Prostate gland (tissue), 2 donors: ENCODE results near the gene HCFC2. TPM values are rescaled to one million over a fixed set of nuclear protein-coding genes. Genes with fewer than 3 reads are reported as not detected.

Experiments used
- DNase-seq: peaks from one replicate; pipeline ENCODE4 v3.0.0-alpha.2; 2019; ENCODE audit warnings: low spot score
- H3K27ac ChIP-seq, 2 donors: fragments of 200-600 bp; sonication (generic); 2 replicates each; pipeline ENCODE4 v1.5.1; 2017 to 2019
- H3K27me3 ChIP-seq: fragments of 200-600 bp; sonication (generic); replicated peaks from 2 replicates; pipeline ENCODE4 v1.5.1; 2019; ENCODE audit not compliant: insufficient read depth
- H3K36me3 ChIP-seq, 2 donors: fragments of 200-600 bp; sonication (generic); 1 replicate in 1 of 2; 2 replicates in 1 of 2; pipeline versions ENCODE4 v1.5.1 to v1.8.1; 2017 to 2019
- H3K4me1 ChIP-seq: fragments of 200-600 bp; sonication (generic); replicated peaks from 2 replicates; pipeline ENCODE4 v1.5.1; 2019
- H3K4me3 ChIP-seq, 2 donors: fragments of 200-600 bp; sonication (generic); 2 replicates each; pipeline ENCODE4 v1.5.1; 2017 to 2019
- H3K9me3 ChIP-seq: fragments of 200-600 bp; sonication (generic); 2 replicates; pipeline ENCODE4 v1.5.1; 2017
- CTCF ChIP-seq, 4 experiments: fragments of 200-600 bp in 2 of 4; fragments of 450-650 bp in 2 of 4; sonication (generic) in 2 of 4; IDR thresholded peaks; 1 replicate in 3 of 4; 2 replicates in 1 of 4; pipeline ENCODE4 v1.5.1; 2016 to 2019; ENCODE audit warnings: antibody characterized with exemption in 4 of 4, mild to moderate bottlenecking in 2 of 4, moderate library complexity in 2 of 4
- POLR2A ChIP-seq: fragments of 450-650 bp; IDR thresholded peaks from one replicate; pipeline ENCODE4 v1.6.1; 2016; ENCODE audit warnings: antibody characterized with exemption, mild to moderate bottlenecking
- POLR2AphosphoS5 ChIP-seq: sonication (generic); formaldehyde crosslinking; IDR thresholded peaks from one replicate; pipeline ENCODE4 v1.6.1; 2017; ENCODE audit warnings: antibody characterized with exemption
- whole genome bisulfite sequencing: methylation state at CpG from one replicate; pipeline ENCODE4 v1.1.5; 2018; 5-methylcytosine and 5-hydroxymethylcytosine counted together
- intact Hi-C: fragments of 100-400 bp; cut with DNase I; formaldehyde crosslinking; loops from one replicate; pipeline ENCODE4 v1.14.2; 2022
- total RNA-seq, 2 donors: library from RNA; depleted of rRNA; stranded (reverse); fragments of >200 nt; gene quantifications; one replicate each; pipeline ENCODE4 v1.1.0, GENCODE V29; 2016

The HCFC2 gene
- total RNA-seq, 2 donors from 2014 or later, result 18.3 to 18.6 TPM

DNA sequence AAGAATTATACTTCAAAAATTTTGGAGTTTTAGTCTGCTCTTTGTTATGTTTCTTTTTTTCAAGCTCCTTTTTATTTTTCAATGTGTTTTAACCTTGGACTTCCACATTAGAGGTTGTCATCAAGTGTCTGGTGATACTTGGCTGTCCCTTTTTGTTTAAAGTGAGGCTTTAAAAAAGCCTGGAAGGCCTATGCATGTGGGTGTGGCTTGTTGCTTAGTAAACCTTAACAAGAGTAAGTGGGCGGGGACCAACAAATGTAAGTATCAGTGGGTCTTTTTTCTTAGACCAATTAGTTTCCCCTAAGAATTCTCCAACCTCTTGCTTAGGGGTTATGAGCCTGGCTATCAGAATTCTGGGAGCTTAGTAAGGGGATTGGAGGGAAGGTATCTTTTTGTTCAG, 26.4 kb downstream of the HCFC2 start:
- Histone ChIP-seq H3K36me3 (no peaks in the 10 kb centered on the region), H3K4me3 (no peak overlapping the region), H3K27me3 (no peaks in the 10 kb centered on the region), H3K4me1 (no peaks in the 10 kb centered on the region), H3K9me3 (no peaks in the 10 kb centered on the region), H3K27ac (no peak overlapping the region)
- intact Hi-C loops, result no loop called here
- TF ChIP-seq CTCF (IDR thresholded peaks at IDR 0.05), result no peak
- TF ChIP-seq POLR2A, result no peak
- TF ChIP-seq POLR2AphosphoS5, result peak; percentile 67
- DNase-seq, result peak; percentile 43
- WGBS, result 75% methylated on average over 1 of the region's 1 CpG

DNA sequence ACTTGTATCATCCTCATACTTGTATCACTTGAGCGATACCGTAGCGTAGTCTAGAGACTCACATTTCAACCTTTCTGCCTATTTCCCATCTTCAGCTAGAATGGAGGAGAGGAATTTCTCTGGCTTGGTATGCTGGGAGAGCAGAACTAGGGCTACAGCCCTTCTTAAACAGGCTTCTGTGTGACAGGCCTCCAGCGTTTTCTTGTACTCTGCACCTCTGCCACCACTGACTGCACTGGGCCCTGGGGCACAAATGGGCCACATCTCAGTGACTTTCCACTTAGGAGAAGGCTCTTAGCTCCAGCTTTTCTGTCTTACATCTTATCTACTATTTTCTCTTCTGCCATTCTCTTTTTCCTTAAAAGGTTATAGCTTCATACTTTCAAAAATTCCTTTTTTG, 26.8 kb downstream of the HCFC2 start:
- TF ChIP-seq POLR2A (no peak), CTCF (IDR thresholded peaks at IDR 0.05) (no peak), POLR2AphosphoS5 (no peak)
- Histone ChIP-seq H3K27ac (no peak overlapping the region), H3K4me1 (no peaks in the 10 kb centered on the region), H3K27me3 (no peaks in the 10 kb centered on the region), H3K4me3 (no peak overlapping the region), H3K36me3 (no peaks in the 10 kb centered on the region), H3K9me3 (no peaks in the 10 kb centered on the region)
- intact Hi-C loops, result no loop called here
- WGBS, result 88% methylated on average over 4 of the region's 4 CpGs
- no peak for DNase-seq

DNA sequence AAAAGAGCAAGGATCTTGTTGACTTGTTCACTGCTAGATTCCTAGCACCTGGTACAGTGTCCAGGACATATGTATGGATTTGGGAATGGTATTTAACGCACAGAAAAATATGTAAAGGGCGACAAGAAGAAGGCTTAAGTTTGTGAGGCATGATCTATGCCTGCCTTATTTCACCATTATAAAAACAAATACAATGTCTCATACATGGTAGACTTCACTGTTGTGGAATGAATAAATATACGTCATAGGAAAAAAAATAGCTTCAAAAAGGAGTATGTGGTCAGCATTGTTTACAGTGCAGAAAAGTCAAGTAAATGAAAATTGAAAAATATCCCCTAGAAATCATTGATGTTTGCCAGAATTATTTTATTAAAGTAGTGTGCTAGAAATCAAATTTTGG, 30.0 kb downstream of the HCFC2 start:
- WGBS, result 96% methylated on average over 3 of the region's 3 CpGs
- no peak for TF ChIP-seq POLR2A
- no peak for TF ChIP-seq CTCF (IDR thresholded peaks at IDR 0.05)
- TF ChIP-seq POLR2AphosphoS5, result no peak
- intact Hi-C loops, result no loop called here
- no peak overlapping the region for H3K4me3 ChIP-seq
- no peaks in the 10 kb centered on the region for H3K4me1 ChIP-seq
- no peaks in the 10 kb centered on the region for H3K36me3 ChIP-seq
- no peak overlapping the region for H3K27ac ChIP-seq
- no peaks in the 10 kb centered on the region for H3K9me3 ChIP-seq
- no peaks in the 10 kb centered on the region for H3K27me3 ChIP-seq
- DNase-seq, result no peak

DNA sequence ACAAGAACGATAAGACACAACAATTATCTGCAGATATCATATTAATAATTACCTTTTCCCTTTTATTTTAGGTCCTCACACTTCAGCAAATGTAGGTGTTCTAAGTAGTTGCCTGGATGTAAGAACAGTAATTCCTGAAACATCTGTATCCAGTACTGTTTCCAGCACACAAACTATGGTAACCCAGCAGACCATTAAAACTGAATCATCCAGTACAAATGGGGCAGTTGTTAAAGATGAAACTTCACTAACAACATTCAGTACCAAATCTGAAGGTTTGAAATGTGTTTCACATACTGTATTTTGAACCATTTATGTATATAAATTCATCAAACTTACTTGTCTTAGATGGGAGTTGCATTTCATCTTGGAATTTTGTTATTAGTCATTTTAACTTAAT, 31.0 kb downstream of the HCFC2 start:
- H3K27me3 ChIP-seq, result no peaks in the 10 kb centered on the region
- DNase-seq, result no peak
- no peaks in the 10 kb centered on the region for H3K4me1 ChIP-seq
- no peak for TF ChIP-seq POLR2AphosphoS5
- TF ChIP-seq CTCF (IDR thresholded peaks at IDR 0.05), result no peak
- TF ChIP-seq POLR2A, result no peak
- H3K9me3 ChIP-seq, result no peaks in the 10 kb centered on the region
- intact Hi-C loops, result no loop called here
- H3K36me3 ChIP-seq, result no peaks in the 10 kb centered on the region
- no peak overlapping the region for H3K27ac ChIP-seq
- no peak overlapping the region for H3K4me3 ChIP-seq
- 90% methylated on average over 1 of the region's 1 CpG for WGBS

DNA sequence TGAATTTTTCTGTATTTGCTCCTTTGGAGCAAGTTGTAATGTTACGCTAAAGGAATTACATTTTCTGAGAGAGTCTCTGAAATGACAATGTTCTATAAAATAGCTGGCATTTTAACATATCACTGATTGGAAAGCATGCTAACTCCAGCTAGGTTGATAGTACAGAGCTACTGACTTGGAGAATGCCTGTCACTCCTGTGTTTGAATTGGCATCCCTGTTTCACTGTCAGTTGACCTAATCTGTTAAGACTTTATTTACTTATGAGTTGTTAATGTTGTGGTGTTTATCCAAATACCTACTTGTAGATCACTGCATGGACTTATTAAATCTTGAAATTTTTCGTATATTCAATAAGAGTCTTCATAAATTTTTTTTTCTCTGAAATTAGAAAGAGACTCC, 33.6 kb downstream of the HCFC2 start:
- DNase-seq, result no peak
- no peaks in the 10 kb centered on the region for H3K36me3 ChIP-seq
- no peaks in the 10 kb centered on the region for H3K27me3 ChIP-seq
- no peaks in the 10 kb centered on the region for H3K4me1 ChIP-seq
- H3K9me3 ChIP-seq, result no peaks in the 10 kb centered on the region
- no peak overlapping the region for H3K27ac ChIP-seq
- no peak for TF ChIP-seq CTCF (IDR thresholded peaks at IDR 0.05)
- no peak for TF ChIP-seq POLR2A
- TF ChIP-seq POLR2AphosphoS5, result peak; percentile 20
- intact Hi-C loops, result no loop called here
- WGBS, result 78% methylated on average over 2 of the region's 2 CpGs
- H3K4me3 ChIP-seq, result no peak overlapping the region
